Suppressor macrophage (primary cell): ENCODE results near the gene TANGO2.

Experiments used
- DNase-seq, 4 experiments: peaks; one replicate each; pipeline ENCODE4 v3.0.0-alpha.2; 2020 to 2022

The TANGO2 gene

DNA sequence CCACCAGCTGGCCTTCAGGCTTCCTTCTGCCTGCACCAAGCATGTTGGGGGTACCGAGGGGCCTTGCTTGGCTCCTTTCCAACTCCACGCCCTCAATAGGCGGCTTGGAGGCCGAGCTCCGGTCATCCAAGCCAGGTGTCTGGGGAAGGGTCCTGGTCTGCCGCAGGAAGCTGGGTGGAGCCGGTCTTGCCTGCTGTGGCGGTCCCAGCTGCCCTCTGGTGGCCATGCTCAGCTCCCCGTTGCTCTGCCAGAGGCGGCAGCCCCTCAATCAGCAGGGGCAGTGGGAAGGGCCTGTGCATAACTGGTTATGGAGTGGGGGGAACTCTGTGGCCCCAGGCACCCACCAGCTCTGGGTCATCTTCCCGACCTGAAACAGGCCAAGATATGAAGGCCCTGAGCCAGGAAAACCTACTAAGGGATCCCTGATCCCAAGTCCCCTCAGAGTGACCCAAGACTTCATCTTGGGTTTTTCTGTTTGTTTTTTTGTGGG is 7.5 kb upstream of the TANGO2 start:
- DNase-seq: peak; percentile 54 to 81 (median 68)

DNA sequence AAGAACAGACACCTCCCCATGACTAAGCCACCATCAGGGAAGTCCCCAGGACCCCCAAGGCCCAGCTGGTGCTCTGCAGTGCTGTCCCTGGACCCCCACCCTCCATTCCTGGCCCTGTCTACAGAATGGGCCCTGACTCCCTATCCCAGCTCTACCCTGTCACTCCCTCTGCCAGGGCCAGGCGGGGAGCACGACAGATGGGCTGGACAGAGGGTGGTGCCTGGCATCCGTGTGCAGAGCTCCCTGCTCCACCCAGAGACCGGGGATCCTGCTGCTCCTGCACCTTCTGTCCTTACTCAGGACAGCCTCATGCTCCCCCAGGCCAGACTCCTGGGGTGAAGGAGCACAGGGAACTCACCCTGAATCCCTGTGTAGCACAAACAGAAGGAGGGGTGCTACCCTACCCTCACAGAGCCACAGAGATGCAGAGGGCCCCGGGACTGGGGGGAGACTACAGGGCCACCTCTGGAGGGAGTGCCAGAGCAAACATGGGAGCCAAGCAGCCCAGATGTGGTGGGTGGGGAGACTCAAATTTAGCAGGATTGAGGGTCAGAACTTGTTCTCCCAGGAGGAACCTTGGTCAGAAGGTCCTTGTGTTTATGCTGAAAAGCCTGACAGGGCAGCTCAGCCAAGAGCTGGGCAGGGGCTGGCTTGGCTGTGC is 6.3 kb upstream of the TANGO2 start:
- DNase-seq: no peak

DNA sequence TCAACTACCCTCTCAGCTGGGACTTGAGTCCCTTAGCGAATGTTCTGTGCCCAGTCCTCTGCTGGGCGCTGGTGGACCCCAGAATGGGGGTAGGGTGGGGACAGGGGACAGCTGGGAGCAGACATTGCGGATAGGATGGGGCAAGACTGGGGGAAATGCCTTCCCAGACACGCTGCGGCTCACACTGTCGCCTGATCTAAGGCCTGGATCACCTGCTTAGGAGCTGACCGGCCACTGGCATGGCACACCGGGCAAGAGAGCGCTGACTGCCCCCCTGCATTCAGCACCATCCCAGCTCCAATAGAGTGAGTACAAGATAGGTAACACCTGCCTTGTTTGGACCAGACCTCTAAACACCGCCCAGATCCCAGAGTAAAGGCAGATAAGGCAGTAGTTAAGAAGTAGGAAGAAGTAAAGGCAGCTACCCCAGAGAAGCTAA is 5.7 kb upstream of the TANGO2 start:
- no peak for DNase-seq

DNA sequence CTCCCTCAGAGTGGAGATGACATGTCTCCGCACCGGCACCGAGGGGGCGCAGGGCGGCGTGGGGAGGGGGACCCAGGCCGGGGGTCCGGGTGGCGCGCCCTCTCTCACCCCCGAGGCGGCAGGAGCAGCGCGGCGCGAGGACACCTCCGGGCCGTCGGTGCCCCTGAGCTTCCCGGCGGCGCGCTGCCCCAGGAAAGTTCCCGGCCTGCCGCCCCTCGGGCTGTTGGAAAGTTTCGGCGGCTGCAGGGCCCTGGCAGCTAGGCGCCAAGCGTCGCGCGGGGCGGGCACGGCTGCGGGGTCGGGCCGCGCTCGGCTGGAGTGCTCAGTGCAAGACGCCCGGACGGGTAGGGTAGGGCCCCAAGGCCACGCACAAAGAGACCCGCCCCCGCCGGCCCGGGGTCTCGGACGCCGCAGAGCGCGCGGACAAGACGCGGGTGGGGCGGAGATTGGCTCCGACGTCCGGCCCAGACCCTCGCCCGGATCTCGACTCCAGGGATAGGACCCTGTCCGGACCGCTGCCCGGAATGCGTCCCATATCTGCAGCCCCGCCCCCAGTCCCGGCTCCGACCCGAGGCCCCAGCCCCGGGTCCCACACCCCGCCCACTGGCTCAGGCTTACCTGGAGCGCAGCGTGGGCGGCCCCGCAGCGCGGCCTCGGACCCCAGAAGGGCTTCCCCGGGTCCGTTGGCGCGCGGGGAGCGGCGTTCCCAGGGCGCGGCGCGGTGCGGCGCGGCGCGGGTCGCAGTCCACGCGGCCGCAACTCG is 4.8 kb upstream of the TANGO2 start:
- peak in 2 of 4 experiments; percentile 27 to 53 for DNase-seq

DNA sequence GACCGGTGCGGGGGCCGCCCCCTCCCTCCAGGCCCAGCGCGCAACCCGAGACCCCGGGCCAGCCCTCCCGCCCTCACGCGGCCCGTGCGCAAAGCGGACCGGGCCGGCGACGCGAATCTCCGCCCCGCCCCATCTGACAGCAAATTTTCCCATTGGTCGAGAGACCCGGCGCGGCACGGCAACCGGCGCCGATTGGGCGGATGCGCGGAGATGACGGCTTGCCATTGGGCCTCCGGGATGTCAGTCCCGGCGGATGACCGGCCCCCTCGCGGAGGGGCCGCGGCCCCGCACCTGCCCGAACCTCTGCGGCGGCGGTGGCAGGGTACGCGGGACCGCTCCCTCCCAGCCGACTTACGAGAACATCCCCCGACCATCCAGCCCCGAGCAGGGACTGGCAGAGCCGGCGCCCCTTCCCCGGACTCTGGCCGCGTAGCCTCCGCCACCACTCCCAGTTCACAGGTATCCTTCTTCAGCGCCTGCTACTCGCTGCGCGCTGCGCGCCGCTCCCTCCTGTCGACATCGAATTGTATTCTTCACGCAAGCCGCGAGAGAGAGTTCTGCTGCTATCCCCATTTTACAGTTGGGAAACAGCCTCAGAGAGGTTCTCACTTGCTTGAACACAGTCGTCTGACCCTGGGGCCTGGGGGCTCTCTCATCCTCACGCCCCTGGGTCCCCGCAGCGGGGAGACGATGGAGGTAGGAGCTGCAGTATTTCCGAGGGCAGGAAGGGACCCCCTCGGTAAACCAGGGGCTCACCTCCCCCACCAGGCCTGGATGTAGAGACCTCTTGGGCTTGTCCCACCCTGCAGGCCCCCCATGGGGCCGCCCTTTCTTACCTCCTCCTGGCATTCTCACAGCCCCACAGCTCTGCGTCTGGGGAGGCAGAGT is 3.9 kb upstream of the TANGO2 start, which contains the start of gene ARVCF:
TSS of gene ARVCF (minus strand) at position 90 of the 888 bp plus-strand sequence. CDS start 26,029 bp downstream, outside the sequence.
- peak; percentile 90 to 96 (median 94) for DNase-seq

DNA sequence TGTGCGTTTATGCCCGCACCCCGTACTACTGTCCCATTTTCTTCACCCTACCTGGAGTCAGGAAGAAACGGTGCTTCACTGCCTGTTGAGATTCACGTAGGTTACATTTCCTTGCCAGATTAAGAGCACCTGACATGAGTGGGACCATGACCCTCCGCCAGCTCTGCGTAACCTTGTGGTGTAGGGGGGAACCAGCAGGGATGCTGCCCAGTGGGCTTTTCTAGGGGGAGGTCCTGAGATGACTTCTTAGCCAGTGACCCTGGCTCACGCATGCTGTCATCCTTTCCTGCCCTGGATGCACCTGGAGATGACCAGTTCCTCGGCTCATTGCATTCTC is 3.3 kb upstream of the TANGO2 start:
- DNase-seq: no peak

DNA sequence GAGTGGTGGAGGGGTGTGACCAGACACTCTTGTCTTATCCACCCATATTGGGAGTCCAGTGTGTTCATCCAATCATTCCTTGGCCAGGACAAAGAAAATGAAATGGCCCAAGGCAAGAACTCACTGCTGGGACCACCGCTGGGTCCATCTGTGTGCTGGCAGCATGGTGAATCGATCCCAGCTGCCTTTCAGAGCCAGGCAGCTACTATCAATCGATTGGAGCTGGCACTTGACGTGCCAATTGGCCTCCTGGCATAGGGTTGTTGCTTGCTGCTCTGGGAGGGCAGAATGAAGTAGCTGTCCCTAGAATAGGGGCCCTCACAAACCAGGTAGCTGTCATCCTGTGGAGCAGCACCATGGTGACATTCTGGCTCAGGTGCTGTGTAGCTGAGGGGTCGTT is 2.9 kb upstream of the TANGO2 start:
- DNase-seq: no peak

DNA sequence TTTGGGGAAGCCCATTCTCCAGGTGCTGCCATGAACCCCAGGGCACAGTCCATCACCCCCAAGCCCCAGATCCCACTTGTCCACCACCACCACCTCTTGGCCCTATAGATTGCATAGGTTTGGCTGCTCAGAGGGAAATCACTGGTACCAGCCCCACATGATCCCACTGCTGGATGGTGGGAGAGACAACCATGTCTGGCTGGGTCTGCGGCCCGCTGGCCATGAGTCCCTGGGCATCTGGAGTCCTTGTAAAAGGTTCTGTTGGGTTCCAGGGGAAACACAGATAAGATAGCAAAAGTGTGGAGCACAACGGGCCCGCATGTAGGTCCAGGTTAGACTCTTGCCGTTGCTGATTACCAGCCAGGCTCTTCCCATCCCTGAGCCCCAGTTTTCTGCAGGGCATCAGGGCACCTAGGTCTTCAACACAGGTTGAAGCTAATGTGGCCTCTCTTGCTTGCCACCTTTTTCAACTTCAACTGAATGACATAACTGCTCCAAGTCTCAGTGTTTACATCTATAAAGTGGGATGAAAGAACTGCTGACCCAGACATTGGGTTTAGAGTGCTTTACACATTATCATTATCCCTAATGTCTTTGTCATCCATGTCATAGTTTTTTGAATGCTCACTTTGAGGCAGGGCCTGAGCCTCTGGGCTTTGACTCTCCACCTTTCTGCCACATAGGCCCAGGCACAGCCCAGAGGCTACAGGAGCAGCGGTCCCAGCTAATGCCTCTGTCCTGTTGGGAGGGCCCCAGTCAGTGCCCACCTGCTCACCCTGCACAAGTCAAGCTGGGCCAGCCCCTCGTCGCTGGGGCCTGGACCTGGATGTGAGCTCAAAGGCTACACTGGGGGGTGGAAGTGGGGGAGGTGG is 1.0 kb upstream of the TANGO2 start:
- no peak for DNase-seq

DNA sequence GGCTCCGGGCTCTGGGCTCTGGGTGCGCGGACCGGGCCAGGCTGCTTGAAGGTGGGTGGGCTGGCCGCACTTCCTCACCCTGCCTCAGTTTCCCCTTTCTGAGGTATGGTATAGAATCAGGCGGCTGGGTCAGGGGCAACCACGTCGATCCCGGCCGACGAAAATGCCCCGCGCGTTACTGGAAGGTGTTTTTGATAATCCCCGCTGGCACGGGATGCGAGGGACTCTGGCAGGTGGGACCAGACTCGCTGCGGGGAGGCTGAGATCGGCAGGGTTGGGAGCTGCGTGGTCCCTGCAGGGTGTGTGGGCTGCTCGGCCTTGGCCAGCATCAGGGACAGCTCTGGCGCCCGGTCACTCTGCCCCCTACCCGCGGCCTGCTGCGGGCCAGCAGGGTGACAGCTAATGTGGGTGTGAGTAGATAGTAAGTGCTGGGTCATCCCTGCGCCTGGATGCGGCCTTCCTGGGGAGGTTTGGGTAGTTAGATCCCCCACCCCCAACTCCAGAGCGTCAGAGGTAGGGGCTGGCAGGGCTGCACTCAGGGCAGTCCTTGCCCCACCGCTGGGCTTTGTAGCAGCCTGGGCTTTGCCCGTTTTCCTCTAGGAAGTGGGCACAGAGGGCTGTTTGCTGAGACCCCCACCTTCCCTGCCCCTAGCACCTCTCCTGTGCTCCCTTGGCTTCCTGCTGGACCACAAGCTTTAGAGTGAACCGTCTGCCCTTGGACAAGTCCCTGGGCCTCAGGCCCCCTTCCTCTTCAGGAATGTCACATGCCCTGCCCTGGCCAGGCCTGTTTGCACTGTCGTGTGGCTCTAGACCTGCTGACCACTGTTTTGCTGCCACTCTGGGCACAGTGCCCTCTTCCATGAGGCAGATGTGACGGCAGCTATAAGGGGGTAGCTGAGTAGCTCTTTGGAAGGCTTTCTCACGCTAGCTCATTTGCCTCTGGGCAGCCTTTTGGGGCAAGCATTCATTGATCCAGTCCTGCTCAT is 579 bp downstream of the TANGO2 start:
- DNase-seq: peak; percentile 84 to 92 (median 88)

DNA sequence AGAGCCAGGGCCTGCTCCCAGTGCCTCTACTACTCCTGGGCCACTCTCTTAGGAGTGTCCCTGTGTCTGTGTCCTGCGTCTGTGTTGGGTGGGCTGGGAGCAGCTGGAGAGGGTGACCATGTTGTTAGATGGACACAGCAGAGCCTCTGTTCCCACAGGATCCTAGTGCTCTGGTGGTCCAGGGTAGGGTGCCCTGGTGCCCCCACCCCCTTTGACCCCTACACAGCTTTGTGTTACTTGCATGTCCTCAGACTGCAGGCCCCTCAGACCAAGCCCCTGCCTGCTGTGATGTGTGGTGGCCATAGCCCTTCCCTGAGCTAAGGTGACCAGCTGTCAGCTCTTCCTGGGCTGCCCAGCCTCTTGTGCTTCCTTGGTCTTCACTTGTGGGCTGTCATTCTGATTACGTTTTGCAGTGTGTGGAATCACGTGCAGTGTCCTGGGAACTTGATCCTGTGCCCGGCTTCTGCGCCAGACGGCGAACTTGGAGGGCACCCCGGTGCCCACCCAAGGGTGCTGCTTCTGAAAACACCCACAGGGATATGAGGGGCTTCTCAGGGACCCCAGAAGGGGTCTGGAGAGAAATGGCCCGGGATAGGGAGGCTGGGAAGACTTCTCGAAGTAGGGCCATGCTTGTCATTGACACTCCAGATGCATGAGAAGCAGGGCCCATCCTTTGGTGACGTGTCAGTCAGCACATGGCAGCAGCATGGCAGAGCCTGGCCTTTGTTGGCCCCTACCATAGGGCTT is 1.5 kb downstream of the TANGO2 start:
- DNase-seq: no peak

DNA sequence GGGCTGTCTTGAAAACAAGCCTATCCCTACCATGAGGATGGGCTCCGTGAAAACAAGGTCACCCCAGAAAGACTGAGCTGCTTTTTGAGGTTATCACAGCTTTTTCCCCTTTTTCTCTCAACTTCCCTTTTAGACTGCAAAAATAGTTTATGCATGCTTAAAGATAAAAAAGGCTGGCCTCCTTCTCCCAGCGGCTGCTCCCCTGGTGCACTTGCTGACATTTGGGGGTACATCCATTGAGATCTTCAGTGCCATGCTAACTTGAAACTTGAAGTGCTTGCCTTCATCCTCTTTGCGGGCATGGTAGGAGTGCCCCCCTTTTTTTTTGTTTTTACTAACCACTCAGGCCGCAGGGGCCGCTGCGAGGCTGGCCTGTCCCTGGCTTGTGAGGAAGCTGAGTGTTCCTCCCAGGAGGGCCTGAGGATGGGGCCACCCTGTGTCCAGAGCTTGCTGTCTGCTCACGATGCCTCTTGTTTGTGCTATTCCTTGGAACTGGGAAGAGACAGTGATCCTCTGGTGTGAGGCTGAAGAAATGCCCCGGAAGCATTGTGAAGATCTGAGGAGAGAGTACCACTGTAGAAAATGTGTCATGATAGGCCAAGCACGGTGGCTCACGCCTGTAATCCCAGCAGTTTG is 2.2 kb downstream of the TANGO2 start:
- DNase-seq: peak; percentile 43 to 67 (median 62)

DNA sequence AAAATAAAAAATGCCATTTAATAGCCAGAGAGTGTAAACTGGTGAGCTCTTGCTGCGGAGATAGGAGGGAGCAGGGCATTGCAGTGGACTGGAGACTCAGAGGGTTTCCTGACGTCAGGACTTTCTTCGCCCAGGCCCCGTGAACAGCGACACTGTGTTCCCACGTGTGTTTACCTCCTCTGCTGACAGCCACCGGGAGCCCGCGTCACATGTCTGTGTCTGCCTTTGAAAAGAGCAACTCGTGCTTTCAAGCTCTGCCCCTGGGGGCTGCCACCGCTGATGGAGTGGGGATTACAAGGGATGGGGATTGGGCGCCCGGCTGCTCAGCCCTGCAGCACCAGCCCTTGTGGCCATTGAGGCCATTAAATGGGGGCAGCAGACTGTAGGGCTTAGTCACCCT is 3.3 kb downstream of the TANGO2 start:
- DNase-seq: no peak

DNA sequence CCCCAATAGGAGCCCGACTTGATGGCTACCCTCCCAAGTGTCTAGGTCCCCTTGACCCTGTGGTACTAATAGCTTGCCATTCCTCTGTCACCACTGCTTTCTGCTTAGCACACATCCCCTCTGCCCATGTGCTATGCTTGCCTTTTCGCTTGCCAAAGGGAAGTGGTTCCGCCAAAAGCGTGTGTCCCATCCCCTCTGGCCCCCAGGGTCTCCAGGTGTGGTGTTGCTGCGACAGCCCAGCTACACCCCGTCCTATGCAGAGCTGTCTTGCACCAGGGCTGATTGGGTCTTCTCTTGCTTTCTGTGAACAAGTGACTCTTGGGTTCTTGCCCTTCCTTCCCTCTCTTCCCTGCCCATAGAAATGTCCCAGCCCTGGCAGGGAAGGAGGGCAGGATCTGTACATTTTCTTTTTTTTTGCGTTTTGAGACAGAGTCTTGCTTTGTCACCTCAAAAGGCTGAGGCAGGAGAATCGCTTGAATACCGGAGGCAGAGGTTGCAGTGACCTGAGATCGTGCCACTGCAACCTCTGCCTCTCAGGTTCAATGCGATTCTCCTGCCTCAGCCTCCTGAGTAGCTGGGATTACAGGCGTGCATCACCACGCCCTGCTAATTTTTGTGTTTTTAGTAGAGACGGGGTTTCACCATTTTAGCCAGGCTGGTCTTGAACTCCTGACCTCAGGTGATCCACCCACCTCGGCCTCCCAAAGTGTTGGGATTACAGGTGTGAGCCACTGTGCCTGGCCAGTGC is 3.9 kb downstream of the TANGO2 start:
- no peak for DNase-seq

DNA sequence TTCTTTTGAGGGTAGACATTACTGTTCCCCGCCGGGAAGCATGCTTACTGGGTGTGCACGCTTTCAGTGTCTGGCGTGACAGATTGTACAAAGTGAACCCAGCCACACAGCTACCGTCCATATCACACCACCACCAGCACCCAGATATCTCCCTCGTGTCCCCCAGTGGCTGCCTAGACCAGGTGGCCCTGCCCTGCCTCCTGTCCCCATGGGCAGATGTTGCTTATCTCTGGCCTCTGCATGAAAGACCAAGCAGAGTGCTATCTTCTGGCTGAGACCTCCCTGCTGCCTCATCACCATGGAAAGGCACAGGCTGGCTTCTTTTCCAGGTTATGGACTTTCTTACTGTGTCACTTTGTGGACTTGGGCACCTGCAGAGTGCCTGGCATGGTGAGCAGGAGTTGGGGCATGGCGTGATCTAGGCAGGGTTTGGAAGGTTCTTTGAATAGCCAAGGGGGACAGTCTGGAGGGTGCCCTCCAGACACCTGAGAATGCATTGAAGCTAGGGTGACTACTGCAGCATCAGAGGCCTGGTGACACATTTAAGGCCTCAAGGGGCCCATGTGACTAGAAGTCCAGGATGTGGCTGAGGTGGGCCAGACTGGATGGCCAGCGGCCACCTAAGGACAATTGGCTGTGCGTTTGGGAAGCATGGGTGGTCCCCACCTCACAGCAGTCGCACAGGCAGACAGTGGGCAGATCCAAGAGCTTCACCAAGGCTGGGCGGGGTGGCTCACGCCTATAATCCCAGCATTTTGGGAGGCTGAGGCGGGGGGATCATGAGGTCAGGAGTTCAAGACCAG is 4.7 kb downstream of the TANGO2 start:
- DNase-seq: no peak

DNA sequence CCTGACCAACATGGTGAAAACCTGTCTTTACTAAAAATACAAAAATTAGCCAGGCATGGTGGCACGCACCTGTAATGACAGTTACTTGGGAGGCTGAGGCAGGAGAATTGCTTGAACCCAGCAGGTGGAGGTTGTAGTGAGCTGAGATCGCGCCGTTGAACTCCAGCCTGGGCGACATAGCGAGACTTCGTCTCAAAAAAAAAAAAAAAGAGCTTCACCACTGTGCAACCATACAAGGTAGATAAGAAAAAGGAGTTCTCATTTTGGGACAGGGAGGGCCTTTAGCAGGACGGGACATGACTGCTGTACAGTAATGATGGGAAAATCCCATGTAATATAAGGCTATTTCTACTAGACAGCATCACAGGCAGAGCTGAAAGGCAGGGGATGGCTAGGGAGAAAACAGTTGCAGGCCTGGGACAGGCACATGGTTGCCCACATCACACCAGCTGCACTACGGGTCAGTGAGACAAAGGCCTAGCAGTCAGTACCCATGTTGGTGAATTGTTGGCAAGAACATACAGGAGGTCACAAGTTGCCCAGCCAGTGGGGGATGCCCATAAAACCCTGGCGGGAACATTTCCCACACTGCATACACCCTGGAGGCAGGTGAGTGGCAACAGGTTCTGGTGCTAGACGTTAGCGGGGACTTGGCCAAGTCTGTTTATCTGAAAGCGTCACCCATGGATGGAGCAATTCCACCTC is 5.4 kb downstream of the TANGO2 start:
- DNase-seq: no peak

DNA sequence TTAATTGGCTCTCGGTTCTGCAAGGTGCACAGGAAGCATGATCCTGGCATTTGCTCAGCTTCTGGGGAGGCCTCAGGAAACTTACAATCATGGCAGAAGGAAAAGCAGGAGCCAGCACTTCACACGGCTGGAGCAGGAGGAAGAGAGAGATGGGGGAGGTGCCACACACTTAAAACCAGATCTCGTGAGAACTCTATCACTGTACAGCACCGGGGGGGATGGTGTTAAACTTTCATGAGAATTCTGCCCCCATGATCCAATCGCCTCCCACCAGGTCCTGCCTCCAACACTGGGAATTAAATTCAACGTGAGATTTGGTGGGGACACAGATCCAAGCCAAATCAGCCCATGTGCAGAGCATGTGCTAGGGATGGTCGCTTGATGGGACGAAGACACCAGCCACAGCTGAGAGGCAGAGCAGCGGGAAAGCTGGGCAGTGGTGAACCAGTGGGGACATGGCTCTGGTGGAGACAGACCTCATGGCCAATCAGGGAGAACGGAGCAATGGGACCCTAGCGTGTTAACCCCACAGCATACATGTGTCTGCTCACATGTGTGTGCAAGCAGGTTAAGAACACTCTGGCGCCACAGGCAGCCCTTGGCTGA is 6.2 kb downstream of the TANGO2 start:
- no peak for DNase-seq
